Measurements from ENCODE around the gene HSD3B7.
"Not testable (repeated sequence)": the region's sequence is repeated elsewhere in the genome, so short reads cannot be mapped to it uniquely, and the experiment has no call there.

The HSD3B7 gene

GRCh38 chr16:30984669-30985400 lies at the start of gene HSD3B7:
HSD3B7 (plus strand) TSS chr16:30985207; CDS start chr16:30985659, 452 bp downstream.
- peak; percentile 63 to 69 for DNase-seq (ENCODE audit: low read depth in 2 of 2)

DNA sequence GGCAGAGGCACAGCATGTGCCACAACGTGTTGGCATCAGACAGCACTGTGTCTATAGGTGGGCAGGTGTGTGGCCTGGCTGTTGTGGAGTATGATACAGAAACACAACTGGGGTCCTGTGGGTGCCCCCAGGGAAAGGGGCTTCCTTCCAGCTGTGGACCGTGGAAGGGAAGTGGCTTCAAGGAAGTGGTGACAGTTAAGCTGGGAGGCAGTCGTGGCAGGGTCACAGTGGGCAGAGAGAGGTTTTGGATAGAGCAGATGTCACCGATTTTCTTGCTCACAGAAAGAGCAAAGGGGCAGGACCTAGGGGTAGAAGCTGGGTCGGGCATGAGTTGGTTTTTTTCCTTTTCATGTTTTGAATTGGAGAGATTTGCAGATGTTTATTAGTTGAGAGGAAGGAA lies 47.3 kb upstream of the HSD3B7 start:
- no peak for DNase-seq (ENCODE audit: low read depth in 2 of 2)

GRCh38 chr16:30939571-30939970 lies 45.4 kb upstream of the HSD3B7 start:
- not testable (repeated sequence) for DNase-seq (ENCODE audit: low read depth in 2 of 2)

- peak in 1 of 2 donors; percentile 51 for DNase-seq (ENCODE audit: low read depth in 2 of 2)
Observed at GRCh38 chr16:30941600-30942425, 43.2 kb upstream of the HSD3B7 start.

GRCh38 chr16:30942426-30942806 lies 42.6 kb upstream of the HSD3B7 start:
- DNase-seq (ENCODE audit: low read depth in 2 of 2), result no peak

DNA sequence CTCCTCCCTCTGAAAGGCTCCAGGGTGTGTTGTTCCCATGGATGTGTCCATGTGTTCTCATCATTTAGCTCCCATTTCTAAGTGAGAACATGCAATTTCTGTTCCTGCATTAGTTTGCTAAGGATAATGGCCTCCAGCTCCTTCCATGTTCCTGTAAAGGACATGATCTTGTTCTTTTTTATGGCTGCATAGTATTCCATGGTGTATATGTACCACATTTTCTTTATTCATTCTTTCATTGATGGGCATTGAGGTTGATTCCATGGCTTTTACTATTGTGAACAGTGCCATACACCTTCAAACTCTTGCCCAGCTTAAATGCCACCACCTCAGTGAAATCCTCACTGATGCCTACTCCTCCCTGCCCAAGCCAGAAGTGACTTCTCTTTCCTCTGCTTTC lies 40.7 kb upstream of the HSD3B7 start:
- DNase-seq (ENCODE audit: low read depth in 2 of 2), result no peak

GRCh38 chr16:30946671-30947540 lies 38.1 kb upstream of the HSD3B7 start:
- DNase-seq (ENCODE audit: low read depth in 2 of 2), result no peak

DNA sequence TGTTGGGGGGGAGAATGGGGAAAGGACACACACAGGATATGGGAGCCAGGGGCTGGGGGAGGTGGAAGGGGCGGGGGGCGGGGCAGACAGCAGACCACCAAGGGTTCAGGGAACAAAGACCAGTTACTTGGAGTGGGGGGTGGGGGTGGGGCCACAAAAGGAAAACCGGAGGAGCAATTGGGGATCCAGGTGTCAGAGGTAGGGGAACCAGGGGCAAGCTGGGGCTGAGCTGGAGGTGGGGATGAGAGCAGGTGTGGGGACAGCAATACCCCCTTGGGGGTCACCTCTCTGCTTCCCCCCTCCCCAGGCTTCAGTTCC lies 37.5 kb upstream of the HSD3B7 start:
- DNase-seq (ENCODE audit: low read depth in 2 of 2), result no peak

DNA sequence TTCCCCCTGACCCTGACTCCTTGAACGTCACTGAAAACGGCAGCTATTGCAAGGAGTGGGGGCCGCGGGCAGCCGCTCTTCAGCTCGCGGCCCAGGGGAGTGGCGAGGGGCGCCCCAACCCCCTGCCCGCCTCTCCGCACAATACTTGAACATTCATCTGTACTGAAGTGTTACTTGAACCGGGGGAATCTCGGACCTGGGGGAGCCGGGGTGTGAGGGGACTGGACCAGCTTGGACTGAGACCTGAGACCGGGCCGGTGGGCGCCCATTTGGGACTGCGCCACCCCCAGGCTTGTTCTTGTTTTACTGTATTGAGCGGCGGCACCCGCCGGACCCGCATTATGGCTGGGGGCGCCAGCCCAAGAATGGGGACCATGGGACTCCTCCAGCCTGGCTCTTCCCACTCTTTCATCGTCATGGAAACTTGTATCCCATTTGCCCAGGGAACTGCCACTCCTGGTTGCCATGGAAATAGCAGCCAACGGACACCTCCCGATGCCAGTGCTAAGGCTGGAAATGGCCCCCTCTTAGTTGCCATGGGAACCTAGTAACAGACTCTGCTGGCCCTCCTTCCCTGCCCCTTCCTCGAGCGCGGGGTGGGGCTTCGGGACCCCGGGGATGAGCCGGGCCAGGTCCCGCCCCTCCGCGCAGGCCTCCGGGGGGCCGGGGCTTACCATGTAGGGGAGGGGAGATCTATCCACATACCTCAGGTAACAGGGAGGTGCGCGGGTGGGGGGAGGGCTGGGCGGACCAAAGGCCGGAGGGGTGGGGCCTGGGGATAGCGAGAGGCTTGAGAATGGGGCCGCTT lies 36.9 kb upstream of the HSD3B7 start:
- DNase-seq (ENCODE audit: low read depth in 2 of 2), result no peak

- DNase-seq (ENCODE audit: low read depth in 2 of 2), result no peak
Observed at GRCh38 chr16:30948667-30949649, 36.0 kb upstream of the HSD3B7 start, which contains the start of gene ORAI3. ORAI3 (plus strand) TSS chr16:30949068; CDS start chr16:30949290, 222 bp downstream.

DNA sequence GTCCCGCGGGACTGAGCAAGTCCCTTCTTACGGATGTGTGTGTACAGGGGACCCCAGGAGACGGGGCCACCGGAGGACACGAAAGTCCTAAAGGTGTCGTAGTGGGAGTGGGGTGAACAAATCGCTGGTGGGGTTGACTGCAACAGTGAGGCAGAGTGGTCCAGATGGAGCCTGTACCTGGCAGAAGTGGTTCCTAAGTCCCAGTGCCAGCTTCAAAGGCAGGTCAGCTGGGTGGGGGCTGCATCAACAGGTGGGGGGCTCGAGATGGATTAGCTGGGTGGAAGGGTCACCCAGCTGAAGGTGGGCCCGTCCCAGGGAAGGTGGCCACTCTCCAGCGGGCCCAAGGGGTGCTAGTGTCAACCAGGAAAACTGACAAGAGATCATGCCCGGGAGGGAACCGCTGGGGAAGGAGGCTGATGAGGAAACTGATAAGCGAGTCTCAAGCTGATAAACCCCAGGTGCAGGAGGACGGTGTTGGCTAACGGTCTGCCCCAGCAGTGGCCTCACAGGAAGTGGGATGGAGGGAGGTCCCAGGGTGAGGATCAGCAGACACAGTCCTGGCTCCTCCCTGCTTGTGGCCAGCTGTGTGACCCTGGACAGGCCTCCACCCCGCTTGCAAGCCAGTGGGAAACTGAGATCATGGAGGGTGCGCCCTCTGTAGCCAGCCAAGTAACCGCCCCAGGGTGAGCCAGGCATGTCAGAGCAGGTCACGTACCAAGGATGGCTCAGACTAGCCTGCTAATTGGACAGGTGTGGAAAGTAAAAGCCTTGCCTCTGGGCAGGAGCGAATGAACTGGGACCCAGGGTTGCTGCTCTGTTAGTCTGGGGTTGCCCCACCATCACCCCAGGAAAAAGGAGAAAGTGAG lies 35.1 kb upstream of the HSD3B7 start:
- no peak for DNase-seq (ENCODE audit: low read depth in 2 of 2)

DNA sequence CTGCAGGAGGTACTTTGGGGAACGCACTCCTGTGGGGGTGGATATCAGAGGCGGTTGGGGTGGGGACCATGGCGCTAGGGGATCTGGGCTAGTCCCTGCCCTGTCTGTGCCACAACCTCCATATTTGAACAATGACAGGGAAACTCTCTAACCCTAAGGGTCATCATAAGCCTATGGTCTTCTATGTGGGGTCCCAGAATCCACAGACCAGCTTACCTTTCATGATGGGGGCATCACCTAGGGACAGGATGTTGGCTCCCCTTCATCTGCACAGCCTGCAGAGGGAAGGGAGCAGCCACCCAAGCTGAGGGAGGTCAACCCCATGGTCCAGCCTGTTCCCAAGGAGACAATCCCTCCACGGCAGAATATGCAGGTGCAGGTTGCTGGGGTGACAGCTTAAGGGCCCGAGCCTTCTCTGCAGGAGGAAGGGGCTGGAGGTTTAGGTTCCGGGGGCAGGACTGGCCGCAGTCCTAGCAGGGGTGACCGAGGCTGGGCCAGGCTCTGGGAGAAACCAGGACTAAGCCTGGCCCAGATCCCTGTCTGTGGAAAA lies 34.4 kb upstream of the HSD3B7 start:
- no peak for DNase-seq (ENCODE audit: low read depth in 2 of 2)

GRCh38 chr16:30951193-30951592 lies 33.8 kb upstream of the HSD3B7 start:
- no peak for DNase-seq (ENCODE audit: low read depth in 2 of 2)

DNA sequence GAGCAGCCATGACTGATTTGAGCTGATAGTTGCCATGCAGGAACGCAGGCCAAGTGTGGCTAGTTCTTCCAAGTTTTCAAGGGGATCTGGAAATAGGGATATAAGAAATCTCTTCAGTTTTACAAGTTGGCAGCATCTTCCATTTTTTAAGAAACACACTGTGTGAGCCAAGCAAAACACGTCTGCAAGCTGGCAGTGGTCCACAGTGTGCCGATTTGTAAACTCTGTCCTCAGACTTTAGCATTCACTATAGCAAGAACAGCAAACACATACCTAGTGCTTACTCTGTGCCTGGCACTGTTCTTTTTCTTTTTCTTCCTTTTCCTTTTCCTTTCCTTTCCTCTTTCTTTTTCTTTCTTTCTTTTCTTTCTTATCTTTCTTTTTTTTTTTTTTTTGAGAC lies 33.3 kb upstream of the HSD3B7 start:
- no peak for DNase-seq (ENCODE audit: low read depth in 2 of 2)

- DNase-seq (ENCODE audit: low read depth in 2 of 2), result no peak
Observed at GRCh38 chr16:30953111-30953510, 31.9 kb upstream of the HSD3B7 start.

DNA sequence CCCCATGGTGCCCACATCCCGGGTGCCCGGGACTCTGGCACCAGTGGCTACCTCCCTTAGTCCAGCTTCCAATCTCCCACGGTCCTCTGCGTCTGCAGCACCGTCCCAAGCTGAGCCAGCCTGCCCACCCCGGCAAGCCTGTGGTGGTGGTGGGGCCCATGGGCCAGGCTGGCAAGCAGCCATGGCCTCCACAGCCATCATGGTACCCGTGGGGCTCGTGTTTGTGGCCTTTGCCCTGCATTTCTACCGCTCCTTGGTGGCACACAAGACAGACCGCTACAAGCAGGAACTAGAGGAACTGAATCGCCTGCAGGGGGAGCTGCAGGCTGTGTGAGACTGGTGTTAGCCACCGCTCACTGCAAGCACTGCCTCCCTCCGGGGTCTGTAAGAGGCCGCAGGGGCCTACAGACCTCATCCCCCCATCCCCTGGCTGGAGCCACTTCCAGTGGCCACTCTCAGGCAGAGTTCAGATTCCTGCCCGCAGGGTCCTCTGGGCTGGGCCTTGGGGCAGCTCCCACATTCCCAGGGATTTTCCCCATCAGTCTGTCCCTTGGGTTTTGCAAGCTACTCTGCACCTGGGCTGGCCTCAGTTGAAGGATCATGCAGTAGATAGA lies 31.4 kb upstream of the HSD3B7 start:
- DNase-seq (ENCODE audit: low read depth in 2 of 2), result peak; percentile 41 to 52

DNA sequence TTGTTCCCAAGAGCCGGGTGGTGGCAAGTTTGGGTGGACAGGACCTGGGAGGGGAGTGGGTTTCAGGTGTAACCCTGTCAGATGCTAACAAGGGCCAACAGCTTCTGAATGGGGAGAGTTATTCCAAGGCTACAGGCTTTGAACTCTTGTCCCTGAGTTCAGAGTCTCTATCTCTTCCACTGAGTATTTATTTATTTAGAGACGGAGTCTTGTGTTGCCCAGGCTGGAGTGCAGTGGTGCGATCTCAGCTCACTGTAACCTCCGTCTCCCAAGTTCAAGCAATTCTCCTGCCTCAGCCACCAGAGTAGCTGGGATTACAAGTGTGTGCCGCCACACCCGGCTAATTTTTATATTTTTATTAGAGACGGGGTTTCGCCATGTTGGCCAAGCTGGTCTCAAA lies 30.0 kb upstream of the HSD3B7 start:
- DNase-seq (ENCODE audit: low read depth in 2 of 2), result no peak

All from stimulated activated CD8-positive, alpha-beta memory T cell treated with anti-CD3 and anti-CD28 coated beads, Interleukin-15, amount 100 ng/mL, for 48 hours (primary cell).